Prostate gland (tissue), 2 donors: Measurements from ENCODE around the gene SCN5A. TPM values are rescaled to one million over a fixed set of nuclear protein-coding genes. Genes with fewer than 3 reads are reported as not detected.

Experiments used
- DNase-seq: peaks from one replicate; pipeline ENCODE4 v3.0.0-alpha.2; 2019; ENCODE audit warnings: low spot score
- H3K27ac ChIP-seq, 2 donors: fragments of 200-600 bp; sonication (generic); 2 replicates each; pipeline ENCODE4 v1.5.1; 2017 to 2019
- H3K27me3 ChIP-seq: fragments of 200-600 bp; sonication (generic); replicated peaks from 2 replicates; pipeline ENCODE4 v1.5.1; 2019; ENCODE audit not compliant: insufficient read depth
- H3K36me3 ChIP-seq, 2 donors: fragments of 200-600 bp; sonication (generic); 1 replicate in 1 of 2; 2 replicates in 1 of 2; pipeline versions ENCODE4 v1.5.1 to v1.8.1; 2017 to 2019
- H3K4me1 ChIP-seq: fragments of 200-600 bp; sonication (generic); replicated peaks from 2 replicates; pipeline ENCODE4 v1.5.1; 2019
- H3K4me3 ChIP-seq, 2 donors: fragments of 200-600 bp; sonication (generic); 2 replicates each; pipeline ENCODE4 v1.5.1; 2017 to 2019
- H3K9me3 ChIP-seq: fragments of 200-600 bp; sonication (generic); 2 replicates; pipeline ENCODE4 v1.5.1; 2017
- POLR2A ChIP-seq: fragments of 450-650 bp; IDR thresholded peaks from one replicate; pipeline ENCODE4 v1.6.1; 2016; ENCODE audit warnings: antibody characterized with exemption, mild to moderate bottlenecking
- POLR2AphosphoS5 ChIP-seq: sonication (generic); formaldehyde crosslinking; IDR thresholded peaks from one replicate; pipeline ENCODE4 v1.6.1; 2017; ENCODE audit warnings: antibody characterized with exemption
- WGBS: methylation state at CpG from one replicate; pipeline ENCODE4 v1.1.5; 2018; 5-methylcytosine and 5-hydroxymethylcytosine counted together
- intact Hi-C: fragments of 100-400 bp; cut with DNase I; formaldehyde crosslinking; loops from one replicate; pipeline ENCODE4 v1.14.2; 2022
- small RNA-seq, 2 donors: library from RNA; depleted of rRNA; stranded (forward); fragments of <200 nt; gene quantifications; one replicate each; pipeline ENCODE3, GENCODE V24; 2016
- total RNA-seq, 2 donors: library from RNA; depleted of rRNA; stranded (reverse); fragments of >200 nt; gene quantifications; one replicate each; pipeline ENCODE4 v1.1.0, GENCODE V29; 2016
- TF ChIP-seq, protein P1 (sequence below), 4 experiments: fragments of 200-600 bp in 2 of 4; fragments of 450-650 bp in 2 of 4; sonication (generic) in 2 of 4; IDR thresholded peaks; 1 replicate in 3 of 4; 2 replicates in 1 of 4; pipeline ENCODE4 v1.5.1; 2016 to 2019; ENCODE audit warnings: antibody characterized with exemption in 4 of 4, mild to moderate bottlenecking in 2 of 4, moderate library complexity in 2 of 4

The SCN5A gene
- total RNA-seq, 2 donors from 2014 or later, result 0.23 to 1.5 TPM

DNA sequence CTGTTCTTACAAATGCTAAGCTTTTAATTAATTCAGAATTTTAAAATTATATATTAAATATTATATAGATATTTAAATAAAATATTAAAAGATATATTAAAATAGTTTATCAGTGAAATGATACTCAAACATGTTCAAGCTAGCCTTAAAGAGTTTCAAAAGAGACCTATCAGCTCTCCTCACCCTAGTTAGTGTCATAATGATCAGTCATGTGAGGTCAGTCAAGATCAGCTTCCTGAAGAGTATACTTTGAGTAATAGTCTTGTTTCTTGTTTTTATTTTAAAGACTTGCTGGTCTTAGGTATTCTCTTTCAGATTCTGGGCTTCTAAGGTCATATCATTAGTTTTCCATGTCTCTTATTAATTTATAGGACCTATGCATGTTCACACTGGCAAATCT, 138.9 kb downstream of the SCN5A start:
- Histone ChIP-seq H3K27me3 (no peaks in the 10 kb centered on the region), H3K9me3 (no peaks in the 10 kb centered on the region), H3K27ac (no peak overlapping the region), H3K4me1 (no peaks in the 10 kb centered on the region), H3K4me3 (no peak overlapping the region), H3K36me3 (no peaks in the 10 kb centered on the region)
- no peak for DNase-seq
- TF ChIP-seq POLR2AphosphoS5 (no peak), POLR2A (no peak)
- TF ChIP-seq, protein P1, sequence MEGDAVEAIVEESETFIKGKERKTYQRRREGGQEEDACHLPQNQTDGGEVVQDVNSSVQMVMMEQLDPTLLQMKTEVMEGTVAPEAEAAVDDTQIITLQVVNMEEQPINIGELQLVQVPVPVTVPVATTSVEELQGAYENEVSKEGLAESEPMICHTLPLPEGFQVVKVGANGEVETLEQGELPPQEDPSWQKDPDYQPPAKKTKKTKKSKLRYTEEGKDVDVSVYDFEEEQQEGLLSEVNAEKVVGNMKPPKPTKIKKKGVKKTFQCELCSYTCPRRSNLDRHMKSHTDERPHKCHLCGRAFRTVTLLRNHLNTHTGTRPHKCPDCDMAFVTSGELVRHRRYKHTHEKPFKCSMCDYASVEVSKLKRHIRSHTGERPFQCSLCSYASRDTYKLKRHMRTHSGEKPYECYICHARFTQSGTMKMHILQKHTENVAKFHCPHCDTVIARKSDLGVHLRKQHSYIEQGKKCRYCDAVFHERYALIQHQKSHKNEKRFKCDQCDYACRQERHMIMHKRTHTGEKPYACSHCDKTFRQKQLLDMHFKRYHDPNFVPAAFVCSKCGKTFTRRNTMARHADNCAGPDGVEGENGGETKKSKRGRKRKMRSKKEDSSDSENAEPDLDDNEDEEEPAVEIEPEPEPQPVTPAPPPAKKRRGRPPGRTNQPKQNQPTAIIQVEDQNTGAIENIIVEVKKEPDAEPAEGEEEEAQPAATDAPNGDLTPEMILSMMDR (IDR thresholded peaks at IDR 0.05), result no peak
- intact Hi-C loops, result no loop called here

DNA sequence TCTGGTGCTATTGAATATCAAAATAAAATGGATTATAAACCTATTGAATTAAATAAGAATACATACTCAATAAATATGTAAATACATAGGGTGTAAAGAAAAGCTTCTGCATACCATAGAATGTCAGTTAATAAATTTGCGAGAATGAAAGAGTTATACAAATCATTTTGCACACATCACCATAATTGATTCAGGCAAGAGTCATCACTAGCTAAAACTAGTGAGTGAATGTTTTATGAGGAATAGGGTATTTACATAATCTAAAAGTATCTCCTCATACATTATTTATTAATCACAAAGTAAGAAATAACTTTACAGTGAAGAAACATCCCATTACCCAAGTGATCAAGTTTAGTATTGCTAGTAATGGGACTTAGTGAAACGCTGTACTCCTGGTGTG, 139.8 kb downstream of the SCN5A start:
- intact Hi-C loops, result no loop called here
- Histone ChIP-seq H3K9me3 (no peaks in the 10 kb centered on the region), H3K27ac (no peak overlapping the region), H3K4me3 (no peak overlapping the region), H3K4me1 (no peaks in the 10 kb centered on the region), H3K27me3 (no peaks in the 10 kb centered on the region), H3K36me3 (no peaks in the 10 kb centered on the region)
- no peak for TF ChIP-seq POLR2A
- TF ChIP-seq, protein P1 (IDR thresholded peaks at IDR 0.05), result no peak
- TF ChIP-seq POLR2AphosphoS5, result no peak
- DNase-seq, result no peak
- WGBS, result 80% methylated on average over 2 of the region's 2 CpGs

DNA sequence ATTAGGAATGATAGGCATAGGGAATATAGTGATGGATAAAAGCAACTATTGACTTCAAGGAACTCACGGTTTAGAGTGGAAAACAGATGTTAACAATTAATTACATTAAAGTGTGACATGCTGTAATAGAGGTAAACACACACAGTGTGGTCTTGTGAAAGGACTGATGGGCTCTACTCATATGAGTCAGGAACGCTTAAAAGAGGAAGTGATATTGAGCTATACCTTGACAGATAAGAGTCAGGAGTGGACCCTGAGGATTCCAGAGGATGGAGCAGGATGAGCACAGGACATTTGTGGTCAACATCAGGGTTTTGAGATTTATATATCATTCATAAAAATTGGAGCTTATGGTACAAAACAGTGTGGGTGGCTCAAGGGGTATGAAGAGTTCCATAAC, 142.4 kb downstream of the SCN5A start:
- Histone ChIP-seq H3K9me3 (no peaks in the 10 kb centered on the region), H3K27ac (no peak overlapping the region), H3K4me3 (no peak overlapping the region), H3K36me3 (no peaks in the 10 kb centered on the region), H3K4me1 (no peaks in the 10 kb centered on the region), H3K27me3 (no peaks in the 10 kb centered on the region)
- WGBS, result 90% methylated on average over 2 of the region's 2 CpGs
- TF ChIP-seq POLR2AphosphoS5 (no peak), POLR2A (no peak)
- TF ChIP-seq, protein P1 (IDR thresholded peaks at IDR 0.05), result no peak
- intact Hi-C loops, result no loop called here
- no peak for DNase-seq

DNA sequence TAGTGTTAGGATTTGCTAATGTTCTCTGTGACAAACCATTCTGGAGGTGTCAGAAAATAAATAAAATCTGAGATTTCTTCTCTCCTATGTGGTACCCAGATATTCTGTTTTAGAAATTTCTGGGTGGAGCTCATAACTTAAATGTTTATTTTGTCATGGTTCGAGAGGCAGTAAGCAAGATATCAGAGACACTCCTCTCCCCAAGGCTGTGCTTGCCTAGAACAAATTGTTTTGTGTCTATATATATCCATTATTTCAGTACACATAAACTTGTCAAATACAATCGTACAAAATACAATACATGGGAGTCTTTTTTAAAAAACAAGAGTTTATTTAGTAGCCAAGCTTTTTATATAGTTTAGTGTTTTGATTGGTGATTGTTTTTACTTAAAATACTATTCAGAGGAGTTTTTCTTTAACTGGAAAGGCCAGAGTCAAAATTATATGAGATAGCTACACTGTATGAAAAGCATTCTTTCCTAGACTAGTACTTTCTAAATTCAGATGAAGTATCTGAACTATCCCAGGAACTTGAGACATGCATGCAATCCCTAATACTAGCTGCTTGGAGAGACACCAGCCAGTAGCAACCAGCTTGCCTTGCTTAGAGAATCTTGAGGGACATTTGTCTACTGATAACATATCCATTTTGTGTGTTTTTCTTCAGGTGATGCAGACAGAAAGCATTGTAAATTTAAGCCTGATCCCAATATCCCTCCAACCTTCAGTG, 148.6 kb downstream of the SCN5A start:
- H3K36me3 ChIP-seq, result no peaks in the 10 kb centered on the region
- intact Hi-C loops, result no loop called here
- H3K9me3 ChIP-seq, result no peaks in the 10 kb centered on the region
- 48% methylated on average over 2 of the region's 2 CpGs for WGBS
- no peaks in the 10 kb centered on the region for H3K4me1 ChIP-seq
- no peaks in the 10 kb centered on the region for H3K27me3 ChIP-seq
- H3K27ac ChIP-seq, result no peak overlapping the region
- DNase-seq, result no peak
- TF ChIP-seq, protein P1 (IDR thresholded peaks at IDR 0.05), result no peak
- TF ChIP-seq POLR2AphosphoS5 (no peak), POLR2A (no peak)
- no peak overlapping the region for H3K4me3 ChIP-seq

Small RNA genes within 50 kb of the gene (small RNA-seq; reads per million reads assigned to genes)
- 0 reads per million in 2 donors for gene RF00019

Other genes with a start within 250 kb of the SCN5A start
- gene ACVR2B, start 195.8 kb downstream of the SCN5A start, total RNA-seq, result 10 to 100 TPM in 1 of 2 donors, 1 to 10 TPM in 1; 5.8 to 24.3 TPM
- gene EXOG, start 153.3 kb downstream of the SCN5A start, total RNA-seq, result 10 to 100 TPM in 1 of 2 donors, 1 to 10 TPM in 1; 6.4 to 12.4 TPM
- gene SCN10A, start 166.5 kb upstream of the SCN5A start, total RNA-seq, result not detected